HEK293 (cell line): ENCODE results near the gene CSNK1G2.
A peak's percentile ranks its signal among the peaks of the same experiment; 100 is the strongest.

ENCODE experiments used
- CTCF ChIA-PET: fragments of 350-600 bp; formaldehyde crosslinking; extraction: SDS; loops from one replicate; lab custom pipeline; 2021; ENCODE audit warnings: antibody characterized with exemption; lab: Yijun Ruan, JAX
- POLR2A ChIA-PET: fragments of 300-600 bp; formaldehyde crosslinking; extraction: SDS; loops from one replicate; lab custom pipeline; 2020; ENCODE audit warnings: antibody characterized with exemption, inconsistent platforms; lab: Yijun Ruan, JAX
- H3K27ac ChIP-seq: fragments of 200-500 bp; sonication (Bioruptor generic); 2 replicates; pipeline ENCODE4 v1.5.1; 2014; ENCODE audit warnings: low read depth, low read length, control low read depth, inconsistent platforms; ENCODE audit errors: extremely low read depth
- H3K36me3 ChIP-seq, 2 experiments: fragments of 200-500 bp in 1 of 2; sonication (Bioruptor generic) in 1 of 2; 1 replicate in 1 of 2; 2 replicates in 1 of 2; pipeline ENCODE4 v1.5.1; 2014 to 2017; ENCODE audit warnings: inconsistent platforms in 2 of 2, low read length in 2 of 2; ENCODE audit not compliant: control insufficient read depth in 2 of 2, insufficient read depth in 1 of 2
- H3K4me1 ChIP-seq: fragments of 200-500 bp; sonication (Bioruptor generic); 2 replicates; pipeline ENCODE4 v1.5.1; 2014; ENCODE audit warnings: mild to moderate bottlenecking, low read length, inconsistent platforms; ENCODE audit not compliant: control insufficient read depth, insufficient read depth
- H3K4me3 ChIP-seq: 2 replicates; pipeline ENCODE4 v1.5.1; 2011; ENCODE audit warnings: low read depth, mild to moderate bottlenecking, control low read depth, low read length, moderate library complexity
- H3K9me3 ChIP-seq: fragments of 200-500 bp; sonication (Bioruptor generic); 2 replicates; pipeline ENCODE4 v1.5.1; 2014; ENCODE audit warnings: low read depth, low read length, inconsistent platforms; ENCODE audit not compliant: control insufficient read depth, insufficient read depth
- IKZF3 ChIP-seq: fragments of 450-650 bp; IDR thresholded peaks from 2 replicates; pipeline ENCODE4 v1.5.0; 2018; ENCODE audit warnings: missing biosample characterization, mild to moderate bottlenecking, missing genetic modification characterization, moderate library complexity
- OSR2 ChIP-seq: fragments of 450-650 bp; formaldehyde crosslinking; IDR thresholded peaks from 2 replicates; pipeline ENCODE4 v1.5.1; 2016; ENCODE audit warnings: missing biosample characterization, missing genetic modification characterization
- REPIN1 ChIP-seq: fragments of 450-650 bp; formaldehyde crosslinking; IDR thresholded peaks from 2 replicates; pipeline ENCODE4 v1.5.1; 2017; ENCODE audit warnings: missing biosample characterization, missing genetic modification characterization, low read depth
- TRIM28 ChIP-seq: IDR thresholded peaks from 2 replicates; pipeline ENCODE4 v1.6.1; 2011; ENCODE audit warnings: low read length, control low read depth, borderline replicate concordance
- WT1 ChIP-seq: fragments of 450-650 bp; formaldehyde crosslinking; IDR thresholded peaks from 2 replicates; pipeline ENCODE4 v1.5.1; 2016; ENCODE audit warnings: missing biosample characterization, missing genetic modification characterization
- ZFP3 ChIP-seq: fragments of 450-650 bp; formaldehyde crosslinking; IDR thresholded peaks from 2 replicates; pipeline ENCODE4 v1.5.1; 2016; ENCODE audit warnings: low read depth, missing biosample characterization, missing genetic modification characterization
- ZNF292 ChIP-seq: fragments of 450-650 bp; formaldehyde crosslinking; IDR thresholded peaks from 2 replicates; pipeline ENCODE4 v1.5.1; 2016; ENCODE audit warnings: low read depth, missing biosample characterization, missing genetic modification characterization, borderline replicate concordance
- ZNF350 ChIP-seq: fragments of 450-650 bp; formaldehyde crosslinking; IDR thresholded peaks from 2 replicates; pipeline ENCODE4 v1.5.0; 2017; ENCODE audit warnings: missing biosample characterization, mild to moderate bottlenecking, missing genetic modification characterization
- ZNF558 ChIP-seq: fragments of 450-650 bp; formaldehyde crosslinking; IDR thresholded peaks from 2 replicates; pipeline ENCODE4 v1.5.1; 2016; ENCODE audit warnings: missing biosample characterization, missing genetic modification characterization
- ZNF600 ChIP-seq: fragments of 450-650 bp; formaldehyde crosslinking; IDR thresholded peaks from 2 replicates; pipeline ENCODE4 v1.5.1; 2016; ENCODE audit warnings: missing biosample characterization, missing genetic modification characterization
- ZNF654 ChIP-seq: fragments of 450-650 bp; formaldehyde crosslinking; IDR thresholded peaks from 2 replicates; pipeline ENCODE4 v1.5.1; 2016; ENCODE audit warnings: low read depth, missing biosample characterization, missing genetic modification characterization
- ZNF677 ChIP-seq: fragments of 450-650 bp; IDR thresholded peaks from 2 replicates; pipeline ENCODE4 v1.5.0; 2018; ENCODE audit warnings: missing biosample characterization, mild to moderate bottlenecking, missing genetic modification characterization, moderate library complexity
- ZNF791 ChIP-seq: fragments of 450-650 bp; formaldehyde crosslinking; IDR thresholded peaks from 2 replicates; pipeline ENCODE4 v1.5.1; 2016; ENCODE audit warnings: missing biosample characterization, missing genetic modification characterization
- ZXDB ChIP-seq: fragments of 450-650 bp; formaldehyde crosslinking; IDR thresholded peaks from 2 replicates; pipeline ENCODE4 v1.5.1; 2016; ENCODE audit warnings: missing biosample characterization, missing genetic modification characterization
- TF ChIP-seq, protein P1 (sequence below): fragments of 450-650 bp; formaldehyde crosslinking; IDR thresholded peaks from 2 replicates; pipeline ENCODE4 v1.5.1; 2016; ENCODE audit warnings: missing biosample characterization, missing genetic modification characterization
- TF ChIP-seq, protein P2 (sequence below): fragments of 450-650 bp; formaldehyde crosslinking; IDR thresholded peaks from 2 replicates; pipeline ENCODE4 v1.5.1; 2016; ENCODE audit warnings: missing biosample characterization, missing genetic modification characterization
- TF ChIP-seq, protein P3 (sequence below): fragments of 450-650 bp; formaldehyde crosslinking; IDR thresholded peaks from 2 replicates; pipeline ENCODE4 v1.5.1; 2016; ENCODE audit warnings: missing biosample characterization, missing genetic modification characterization
- TF ChIP-seq, protein P4 (sequence below): fragments of 450-650 bp; formaldehyde crosslinking; IDR thresholded peaks from 2 replicates; pipeline ENCODE4 v1.5.1; 2017; ENCODE audit warnings: missing biosample characterization, missing genetic modification characterization
- TF ChIP-seq, protein P5 (sequence below): fragments of 450-650 bp; formaldehyde crosslinking; IDR thresholded peaks from 2 replicates; pipeline ENCODE4 v1.5.0; 2017; ENCODE audit warnings: missing biosample characterization, missing genetic modification characterization, borderline replicate concordance
- TF ChIP-seq, protein P6 (sequence below): fragments of 450-650 bp; formaldehyde crosslinking; IDR thresholded peaks from 2 replicates; pipeline ENCODE4 v1.5.1; 2016; ENCODE audit warnings: missing biosample characterization, missing genetic modification characterization
- TF ChIP-seq, protein P7 (sequence below): fragments of 450-650 bp; formaldehyde crosslinking; IDR thresholded peaks from 2 replicates; pipeline ENCODE4 v1.5.1; 2016; ENCODE audit warnings: missing biosample characterization, missing genetic modification characterization

Gene CSNK1G2

DNA sequence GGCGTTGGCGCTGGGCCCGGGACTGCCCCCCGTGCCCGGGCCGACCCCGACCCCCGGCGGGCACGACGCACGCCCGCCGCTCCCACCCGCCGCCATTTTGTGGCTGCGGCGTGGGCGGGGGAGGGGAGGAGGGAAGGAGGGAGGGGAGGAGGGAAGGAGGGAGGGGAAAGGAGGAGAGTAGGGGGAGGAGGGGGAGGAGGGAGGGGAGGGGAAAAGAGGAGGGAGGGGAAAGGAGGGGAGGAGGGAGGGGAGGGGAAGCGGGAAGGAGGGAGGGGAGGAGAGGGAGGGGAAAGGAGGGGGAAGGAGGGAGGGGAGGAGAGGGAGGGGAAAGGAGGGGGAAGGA is 74.6 kb downstream of the CSNK1G2 start, which contains the start of gene BTBD2 (continued):
- TF ChIP-seq, protein P1, sequence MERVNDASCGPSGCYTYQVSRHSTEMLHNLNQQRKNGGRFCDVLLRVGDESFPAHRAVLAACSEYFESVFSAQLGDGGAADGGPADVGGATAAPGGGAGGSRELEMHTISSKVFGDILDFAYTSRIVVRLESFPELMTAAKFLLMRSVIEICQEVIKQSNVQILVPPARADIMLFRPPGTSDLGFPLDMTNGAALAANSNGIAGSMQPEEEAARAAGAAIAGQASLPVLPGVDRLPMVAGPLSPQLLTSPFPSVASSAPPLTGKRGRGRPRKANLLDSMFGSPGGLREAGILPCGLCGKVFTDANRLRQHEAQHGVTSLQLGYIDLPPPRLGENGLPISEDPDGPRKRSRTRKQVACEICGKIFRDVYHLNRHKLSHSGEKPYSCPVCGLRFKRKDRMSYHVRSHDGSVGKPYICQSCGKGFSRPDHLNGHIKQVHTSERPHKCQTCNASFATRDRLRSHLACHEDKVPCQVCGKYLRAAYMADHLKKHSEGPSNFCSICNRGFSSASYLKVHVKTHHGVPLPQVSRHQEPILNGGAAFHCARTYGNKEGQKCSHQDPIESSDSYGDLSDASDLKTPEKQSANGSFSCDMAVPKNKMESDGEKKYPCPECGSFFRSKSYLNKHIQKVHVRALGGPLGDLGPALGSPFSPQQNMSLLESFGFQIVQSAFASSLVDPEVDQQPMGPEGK (tag by site-specific recombination) = no peak

DNA sequence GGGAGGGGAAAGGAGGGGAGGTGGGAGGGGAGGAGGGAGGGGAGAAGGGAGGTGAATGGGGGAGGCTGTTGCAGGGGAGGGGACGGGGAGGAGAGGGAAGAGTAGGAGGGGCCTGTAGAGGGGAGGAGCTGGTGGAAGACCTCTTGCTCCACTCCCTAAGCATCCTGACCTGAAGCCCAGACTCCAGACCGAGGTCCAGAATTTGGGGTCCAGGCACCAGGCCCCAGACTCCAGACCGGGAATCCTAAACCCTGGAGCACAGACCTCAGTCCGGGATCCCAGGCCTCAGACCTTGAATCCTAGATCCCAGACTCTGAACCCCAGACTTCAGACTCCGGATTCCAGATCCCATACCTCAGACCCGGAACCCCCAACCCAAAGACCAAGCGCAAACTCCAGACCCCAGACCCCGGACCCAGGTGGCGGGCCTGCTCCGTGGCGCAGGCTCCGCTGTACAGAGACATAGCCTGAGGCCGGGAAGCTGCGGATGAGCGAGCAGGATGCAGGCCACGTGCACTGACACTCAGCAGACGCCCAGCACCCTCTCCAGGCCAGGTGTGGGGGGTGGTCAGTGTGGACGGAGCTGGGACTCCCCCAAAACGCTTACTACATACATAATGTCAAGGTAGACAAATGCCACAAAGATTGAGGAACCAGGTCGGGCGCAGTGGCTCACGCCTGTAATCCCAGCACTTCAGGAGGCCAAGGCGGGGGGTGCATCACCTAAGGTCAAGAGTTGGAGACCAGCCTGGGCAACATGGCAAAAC is 75.3 kb downstream of the CSNK1G2 start:
- H3K27ac ChIP-seq = 0 out of 2 replicates have a peak overlapping the region, but pooled peaks have one; percentile 16
- no peak overlapping the region for H3K4me3 ChIP-seq
- ChIA-PET CTCF (interaction anchor here (0.5 to 0.6 kb wide), 3 partner anchors 44 to 98 kb away, joined by 3 to 5 read pairs (median 4); no protein-coding TSS in a partner anchor), POLR2A (interaction anchor here (0.6 to 0.7 kb wide), 4 partner anchors 27 to 216 kb away, joined by 3 to 11 read pairs (median 7); no protein-coding TSS in a partner anchor)
- no peaks in the 10 kb centered on the region for H3K9me3 ChIP-seq
- no peaks in the 10 kb centered on the region for H3K4me1 ChIP-seq
- peaks cover 4 to 14% of the 10 kb centered on the region in 2 experiments; a peak in 2 of 3 replicates for H3K36me3 ChIP-seq
- TF ChIP-seq, protein P2, sequence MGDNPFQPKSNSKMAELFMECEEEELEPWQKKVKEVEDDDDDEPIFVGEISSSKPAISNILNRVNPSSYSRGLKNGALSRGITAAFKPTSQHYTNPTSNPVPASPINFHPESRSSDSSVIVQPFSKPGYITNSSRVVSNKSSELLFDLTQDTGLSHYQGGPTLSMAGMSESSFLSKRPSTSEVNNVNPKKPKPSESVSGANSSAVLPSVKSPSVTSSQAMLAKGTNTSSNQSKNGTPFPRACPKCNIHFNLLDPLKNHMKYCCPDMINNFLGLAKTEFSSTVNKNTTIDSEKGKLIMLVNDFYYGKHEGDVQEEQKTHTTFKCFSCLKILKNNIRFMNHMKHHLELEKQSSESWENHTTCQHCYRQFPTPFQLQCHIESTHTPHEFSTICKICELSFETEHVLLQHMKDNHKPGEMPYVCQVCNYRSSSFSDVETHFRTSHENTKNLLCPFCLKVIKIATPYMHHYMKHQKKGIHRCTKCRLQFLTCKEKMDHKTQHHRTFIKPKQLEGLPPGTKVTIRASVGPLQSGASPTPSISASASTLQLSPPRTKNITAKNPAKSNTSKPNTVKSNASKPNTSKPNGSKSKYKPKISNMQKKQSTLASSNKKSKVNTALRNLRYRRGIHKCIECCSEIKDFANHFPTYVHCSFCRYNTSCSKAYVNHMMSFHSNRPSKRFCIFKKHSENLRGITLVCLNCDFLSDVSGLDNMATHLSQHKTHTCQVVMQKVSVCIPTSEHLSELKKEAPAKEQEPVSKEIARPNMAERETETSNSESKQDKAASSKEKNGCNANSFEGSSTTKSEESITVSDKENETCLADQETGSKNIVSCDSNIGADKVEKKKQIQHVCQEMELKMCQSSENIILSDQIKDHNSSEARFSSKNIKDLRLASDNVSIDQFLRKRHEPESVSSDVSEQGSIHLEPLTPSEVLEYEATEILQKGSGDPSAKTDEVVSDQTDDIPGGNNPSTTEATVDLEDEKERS = no peak
- no peak for TF ChIP-seq ZNF791
- TF ChIP-seq, protein P3, sequence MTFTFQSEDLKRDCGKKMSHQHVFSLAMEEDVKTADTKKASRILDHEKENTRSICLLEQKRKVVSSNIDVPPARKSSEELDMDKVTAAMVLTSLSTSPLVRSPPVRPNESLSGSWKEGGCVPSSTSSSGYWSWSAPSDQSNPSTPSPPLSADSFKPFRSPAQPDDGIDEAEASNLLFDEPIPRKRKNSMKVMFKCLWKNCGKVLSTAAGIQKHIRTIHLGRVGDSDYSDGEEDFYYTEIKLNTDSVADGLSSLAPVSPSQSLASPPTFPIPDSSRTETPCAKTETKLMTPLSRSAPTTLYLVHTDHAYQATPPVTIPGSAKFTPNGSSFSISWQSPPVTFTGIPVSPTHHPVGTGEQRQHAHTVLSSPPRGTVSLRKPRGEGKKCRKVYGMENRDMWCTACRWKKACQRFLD (tag by site-specific recombination) = no peak
- TF ChIP-seq ZNF558 (tag by site-specific recombination) = no peak
- no peak for TF ChIP-seq REPIN1
- TF ChIP-seq OSR2 (tag by site-specific recombination) = no peak
- TF ChIP-seq, protein P4, sequence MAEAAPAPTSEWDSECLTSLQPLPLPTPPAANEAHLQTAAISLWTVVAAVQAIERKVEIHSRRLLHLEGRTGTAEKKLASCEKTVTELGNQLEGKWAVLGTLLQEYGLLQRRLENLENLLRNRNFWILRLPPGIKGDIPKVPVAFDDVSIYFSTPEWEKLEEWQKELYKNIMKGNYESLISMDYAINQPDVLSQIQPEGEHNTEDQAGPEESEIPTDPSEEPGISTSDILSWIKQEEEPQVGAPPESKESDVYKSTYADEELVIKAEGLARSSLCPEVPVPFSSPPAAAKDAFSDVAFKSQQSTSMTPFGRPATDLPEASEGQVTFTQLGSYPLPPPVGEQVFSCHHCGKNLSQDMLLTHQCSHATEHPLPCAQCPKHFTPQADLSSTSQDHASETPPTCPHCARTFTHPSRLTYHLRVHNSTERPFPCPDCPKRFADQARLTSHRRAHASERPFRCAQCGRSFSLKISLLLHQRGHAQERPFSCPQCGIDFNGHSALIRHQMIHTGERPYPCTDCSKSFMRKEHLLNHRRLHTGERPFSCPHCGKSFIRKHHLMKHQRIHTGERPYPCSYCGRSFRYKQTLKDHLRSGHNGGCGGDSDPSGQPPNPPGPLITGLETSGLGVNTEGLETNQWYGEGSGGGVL = peak; percentile 72
- no peak for TF ChIP-seq TRIM28
- no peak for TF ChIP-seq ZNF677 (tag by site-specific recombination)
- TF ChIP-seq ZFP3 (tag by site-specific recombination) = no peak
- TF ChIP-seq WT1 (tag by site-specific recombination) = peak; percentile 56; the same call in 1 of the 2 replicates
- TF ChIP-seq, protein P5, sequence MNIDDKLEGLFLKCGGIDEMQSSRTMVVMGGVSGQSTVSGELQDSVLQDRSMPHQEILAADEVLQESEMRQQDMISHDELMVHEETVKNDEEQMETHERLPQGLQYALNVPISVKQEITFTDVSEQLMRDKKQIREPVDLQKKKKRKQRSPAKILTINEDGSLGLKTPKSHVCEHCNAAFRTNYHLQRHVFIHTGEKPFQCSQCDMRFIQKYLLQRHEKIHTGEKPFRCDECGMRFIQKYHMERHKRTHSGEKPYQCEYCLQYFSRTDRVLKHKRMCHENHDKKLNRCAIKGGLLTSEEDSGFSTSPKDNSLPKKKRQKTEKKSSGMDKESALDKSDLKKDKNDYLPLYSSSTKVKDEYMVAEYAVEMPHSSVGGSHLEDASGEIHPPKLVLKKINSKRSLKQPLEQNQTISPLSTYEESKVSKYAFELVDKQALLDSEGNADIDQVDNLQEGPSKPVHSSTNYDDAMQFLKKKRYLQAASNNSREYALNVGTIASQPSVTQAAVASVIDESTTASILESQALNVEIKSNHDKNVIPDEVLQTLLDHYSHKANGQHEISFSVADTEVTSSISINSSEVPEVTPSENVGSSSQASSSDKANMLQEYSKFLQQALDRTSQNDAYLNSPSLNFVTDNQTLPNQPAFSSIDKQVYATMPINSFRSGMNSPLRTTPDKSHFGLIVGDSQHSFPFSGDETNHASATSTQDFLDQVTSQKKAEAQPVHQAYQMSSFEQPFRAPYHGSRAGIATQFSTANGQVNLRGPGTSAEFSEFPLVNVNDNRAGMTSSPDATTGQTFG (tag by site-specific recombination) = no peak
- TF ChIP-seq ZNF600 (tag by site-specific recombination) = peak; percentile 67
- TF ChIP-seq, protein P6, sequence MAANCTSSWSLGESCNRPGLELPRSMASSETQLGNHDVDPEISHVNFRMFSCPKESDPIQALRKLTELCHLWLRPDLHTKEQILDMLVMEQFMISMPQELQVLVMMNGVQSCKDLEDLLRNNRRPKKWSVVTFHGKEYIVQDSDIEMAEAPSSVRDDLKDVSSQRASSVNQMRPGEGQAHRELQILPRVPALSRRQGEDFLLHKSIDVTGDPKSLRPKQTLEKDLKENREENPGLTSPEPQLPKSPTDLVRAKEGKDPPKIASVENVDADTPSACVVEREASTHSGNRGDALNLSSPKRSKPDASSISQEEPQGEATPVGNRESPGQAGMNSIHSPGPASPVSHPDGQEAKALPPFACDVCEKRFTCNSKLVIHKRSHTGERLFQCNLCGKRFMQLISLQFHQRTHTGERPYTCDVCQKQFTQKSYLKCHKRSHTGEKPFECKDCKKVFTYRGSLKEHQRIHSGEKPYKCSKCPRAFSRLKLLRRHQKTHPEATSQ (tag by site-specific recombination) = no peak
- TF ChIP-seq, protein P7, sequence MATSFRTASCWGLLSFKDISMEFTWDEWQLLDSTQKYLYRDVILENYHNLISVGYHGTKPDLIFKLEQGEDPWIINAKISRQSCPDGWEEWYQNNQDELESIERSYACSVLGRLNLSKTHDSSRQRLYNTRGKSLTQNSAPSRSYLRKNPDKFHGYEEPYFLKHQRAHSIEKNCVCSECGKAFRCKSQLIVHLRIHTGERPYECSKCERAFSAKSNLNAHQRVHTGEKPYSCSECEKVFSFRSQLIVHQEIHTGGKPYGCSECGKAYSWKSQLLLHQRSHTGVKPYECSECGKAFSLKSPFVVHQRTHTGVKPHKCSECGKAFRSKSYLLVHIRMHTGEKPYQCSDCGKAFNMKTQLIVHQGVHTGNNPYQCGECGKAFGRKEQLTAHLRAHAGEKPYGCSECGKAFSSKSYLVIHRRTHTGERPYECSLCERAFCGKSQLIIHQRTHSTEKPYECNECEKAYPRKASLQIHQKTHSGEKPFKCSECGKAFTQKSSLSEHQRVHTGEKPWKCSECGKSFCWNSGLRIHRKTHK (tag by site-specific recombination) = no peak
- no peak for TF ChIP-seq ZXDB
- TF ChIP-seq IKZF3 = 0 out of 2 replicates have a peak, but pooled peaks have one; percentile 23
- no peak for TF ChIP-seq ZNF292 (tag by site-specific recombination)
- no peak for TF ChIP-seq ZNF350 (tag by site-specific recombination)
- no peak for TF ChIP-seq ZNF654 (tag by site-specific recombination)
